HL-60 (cell line): ENCODE measurements around the gene RIN3.

Experiments used
- DNase-seq, 2 experiments: peaks; one replicate each; pipeline ENCODE4 v3.0.0-alpha.2; 2010 to 2020; ENCODE audit warnings: low read depth in 1 of 2, low spot score in 1 of 2
- H3K27ac ChIP-seq: fragments of 250-450 bp; sonication (Bioruptor Pico); replicated peaks from 2 replicates; pipeline ENCODE4 v1.5.1; 2020; ENCODE audit warnings: mild to moderate bottlenecking, moderate library complexity
- H3K27me3 ChIP-seq: fragments of 250-450 bp; sonication (Bioruptor Pico); 2 replicates; pipeline ENCODE4 v1.5.1; 2021; ENCODE audit warnings: mild to moderate bottlenecking, moderate library complexity; ENCODE audit not compliant: insufficient read depth, poor library complexity, severe bottlenecking
- H3K4me3 ChIP-seq: replicated peaks from 2 replicates; pipeline ENCODE4 v1.5.1; 2011; ENCODE audit warnings: mild to moderate bottlenecking, control low read depth, low read length; ENCODE audit not compliant: insufficient read depth
- CTCF ChIP-seq: IDR thresholded peaks from one replicate; pipeline ENCODE4 v1.5.1; 2011; ENCODE audit warnings: low read length, control low read depth, inconsistent platforms; ENCODE audit not compliant: insufficient read depth
- GABPA ChIP-seq: IDR thresholded peaks from 2 replicates; pipeline ENCODE4 v1.6.1; 2012; ENCODE audit warnings: low read depth
- POLR2AphosphoS5 ChIP-seq: IDR thresholded peaks from 2 replicates; pipeline ENCODE4 v1.6.1; 2012; ENCODE audit warnings: low read depth
- REST ChIP-seq: IDR thresholded peaks from 2 replicates; pipeline ENCODE4 v1.6.1; 2012; ENCODE audit warnings: low read depth; ENCODE audit not compliant: insufficient replicate concordance
- SPI1 ChIP-seq: IDR thresholded peaks from 2 replicates; pipeline ENCODE4 v1.6.1; 2012; ENCODE audit warnings: low read depth, mild to moderate bottlenecking, borderline replicate concordance

Gene RIN3

GRCh38 chr14:92489394-92490238, 24.0 kb upstream of the RIN3 start:
- TF ChIP-seq REST (no peak), GABPA (no peak), SPI1 (no peak), POLR2AphosphoS5 (no peak), CTCF (no peak)
- DNase-seq = no peak
- H3K27ac ChIP-seq = peak overlapping the region; percentile 40; the same call in 1 of the 2 replicates
- no peak overlapping the region for H3K4me3 ChIP-seq
- no peaks in the 10 kb centered on the region for H3K27me3 ChIP-seq

GRCh38 chr14:92490239-92490959, 23.2 kb upstream of the RIN3 start:
- Histone ChIP-seq H3K27me3 (no peaks in the 10 kb centered on the region), H3K4me3 (no peak overlapping the region), H3K27ac (no peak overlapping the region)
- TF ChIP-seq POLR2AphosphoS5 (no peak), SPI1 (no peak), CTCF (no peak), GABPA (no peak), REST (no peak)
- no peak for DNase-seq

GRCh38 chr14:92491782-92492181, 21.8 kb upstream of the RIN3 start:
- Histone ChIP-seq H3K27me3 (no peaks in the 10 kb centered on the region), H3K27ac (no peak overlapping the region; the same call in 1 of the 2 replicates), H3K4me3 (no peak overlapping the region)
- no peak for DNase-seq
- TF ChIP-seq REST (no peak), SPI1 (no peak), CTCF (no peak), POLR2AphosphoS5 (no peak), GABPA (no peak)
